ENCODE measurements around the gene LORICRIN. TPM values are rescaled to one million over a fixed set of nuclear protein-coding genes. Genes with fewer than 3 reads are reported as not detected.

LORICRIN gene
- polyA plus RNA-seq, 1 experiment = not detected

- no peaks in the 10 kb centered on the region for H3K9me3 ChIP-seq (ENCODE audit: control insufficient read depth, insufficient read depth, low read length)
- ChIA-PET POLR2A (no interaction called here), CTCF (interaction anchor here (0.7 kb wide), 1 partner anchor 10 kb away, joined by 4 read pairs; no protein-coding TSS in a partner anchor)
- no peak for DNase-seq (ENCODE audit: low read depth, low spot score)
- no peak overlapping the region for H3K27ac ChIP-seq (ENCODE audit: low read depth, low read length)
- H3K27me3 ChIP-seq (ENCODE audit: control insufficient read depth, insufficient read depth, low read length) = no peaks in the 10 kb centered on the region
- TF ChIP-seq CTCF (IDR thresholded peaks at IDR 0.05; ENCODE audit: low read depth, low read length) = no peak
- H3K4me3 ChIP-seq (ENCODE audit: low read depth, low read length) = no peak overlapping the region
Observed at GRCh38 chr1:153233448-153233847, 26.0 kb upstream of the LORICRIN start.

GRCh38 chr1:153238527-153238926, 21.0 kb upstream of the LORICRIN start:
- no peaks in the 10 kb centered on the region for H3K9me3 ChIP-seq (ENCODE audit: control insufficient read depth, insufficient read depth, low read length)
- no peak overlapping the region for H3K27ac ChIP-seq (ENCODE audit: low read depth, low read length)
- POLR2A ChIA-PET = no interaction called here
- H3K27me3 ChIP-seq (ENCODE audit: control insufficient read depth, insufficient read depth, low read length) = no peaks in the 10 kb centered on the region
- CTCF ChIA-PET = interaction anchor here (1.2 to 1.6 kb wide), 2 partner anchors 9 kb away, joined by 4 to 10 read pairs; no protein-coding TSS in a partner anchor
- TF ChIP-seq CTCF (IDR thresholded peaks at IDR 0.05; ENCODE audit: low read depth, low read length) = no peak
- H3K4me3 ChIP-seq (ENCODE audit: low read depth, low read length) = no peak overlapping the region
- no peak for DNase-seq (ENCODE audit: low read depth, low spot score)

- Histone ChIP-seq H3K27me3 (ENCODE audit: control insufficient read depth, insufficient read depth, low read length) (no peaks in the 10 kb centered on the region), H3K27ac (ENCODE audit: low read depth, low read length) (no peak overlapping the region), H3K9me3 (ENCODE audit: control insufficient read depth, insufficient read depth, low read length) (no peaks in the 10 kb centered on the region), H3K4me3 (ENCODE audit: low read depth, low read length) (no peak overlapping the region)
- TF ChIP-seq CTCF (IDR thresholded peaks at IDR 0.05; ENCODE audit: low read depth, low read length) = no peak
- POLR2A ChIA-PET = no interaction called here
- DNase-seq (ENCODE audit: low read depth, low spot score) = no peak
- CTCF ChIA-PET = interaction anchor here (0.6 kb wide), 1 partner anchor 588 kb away, joined by 4 read pairs; no protein-coding TSS in a partner anchor
Observed at GRCh38 chr1:153242160-153242559, 17.3 kb upstream of the LORICRIN start.

- TF ChIP-seq CTCF (IDR thresholded peaks at IDR 0.05; ENCODE audit: low read depth, low read length) = no peak
- ChIA-PET CTCF (no interaction called here), POLR2A (no interaction called here)
- H3K9me3 ChIP-seq (ENCODE audit: control insufficient read depth, insufficient read depth, low read length) = no peaks in the 10 kb centered on the region
- H3K4me3 ChIP-seq (ENCODE audit: low read depth, low read length) = no peak overlapping the region
- H3K27ac ChIP-seq (ENCODE audit: low read depth, low read length) = no peak overlapping the region
- DNase-seq (ENCODE audit: low read depth, low spot score) = no peak
- H3K27me3 ChIP-seq (ENCODE audit: control insufficient read depth, insufficient read depth, low read length) = no peaks in the 10 kb centered on the region
Observed at GRCh38 chr1:153245466-153245865, 14.0 kb upstream of the LORICRIN start.

GRCh38 chr1:153246018-153246417, 13.5 kb upstream of the LORICRIN start:
- no peaks in the 10 kb centered on the region for H3K27me3 ChIP-seq (ENCODE audit: control insufficient read depth, insufficient read depth, low read length)
- no peak overlapping the region for H3K27ac ChIP-seq (ENCODE audit: low read depth, low read length)
- ChIA-PET POLR2A (no interaction called here), CTCF (no interaction called here)
- H3K9me3 ChIP-seq (ENCODE audit: control insufficient read depth, insufficient read depth, low read length) = no peaks in the 10 kb centered on the region
- TF ChIP-seq CTCF (IDR thresholded peaks at IDR 0.05; ENCODE audit: low read depth, low read length) = no peak
- DNase-seq (ENCODE audit: low read depth, low spot score) = no peak
- no peak overlapping the region for H3K4me3 ChIP-seq (ENCODE audit: low read depth, low read length)
